ENCODE data around the gene TEX10. TPM values are rescaled to one million over a fixed set of nuclear protein-coding genes. Genes with fewer than 3 reads are reported as not detected.

Gene TEX10
- total RNA-seq, 1 experiment from 2014 or later = 17.7 TPM

- Mint-ChIP-seq H3K27ac (ENCODE audit: unreplicated experiment) (no peak overlapping the region), H3K27me3 (ENCODE audit: unreplicated experiment) (no peaks in the 10 kb centered on the region), H3K9me3 (ENCODE audit: low read depth, unreplicated experiment) (no peaks in the 10 kb centered on the region), H3K4me1 (ENCODE audit: low read depth, unreplicated experiment) (no peaks in the 10 kb centered on the region), H3K4me3 (ENCODE audit: low read depth, unreplicated experiment) (no peak overlapping the region), H3K36me3 (ENCODE audit: insufficient read depth, unreplicated experiment) (no peaks in the 10 kb centered on the region)
- intact Hi-C loops (cut with micrococcal nuclease; ENCODE audit: unreplicated experiment) = no loop called here
- CTCF ChIA-PET = no interaction called here
- BruUV-seq (replicated peaks) = no TSS peak
- no peak for DNase-seq
- no peak for TF ChIP-seq CTCF (IDR thresholded peaks at IDR 0.05; ENCODE audit: unreplicated experiment)
Measured at GRCh38 chr9:100269656-100270055, 83.1 kb downstream of the TEX10 start.

DNA sequence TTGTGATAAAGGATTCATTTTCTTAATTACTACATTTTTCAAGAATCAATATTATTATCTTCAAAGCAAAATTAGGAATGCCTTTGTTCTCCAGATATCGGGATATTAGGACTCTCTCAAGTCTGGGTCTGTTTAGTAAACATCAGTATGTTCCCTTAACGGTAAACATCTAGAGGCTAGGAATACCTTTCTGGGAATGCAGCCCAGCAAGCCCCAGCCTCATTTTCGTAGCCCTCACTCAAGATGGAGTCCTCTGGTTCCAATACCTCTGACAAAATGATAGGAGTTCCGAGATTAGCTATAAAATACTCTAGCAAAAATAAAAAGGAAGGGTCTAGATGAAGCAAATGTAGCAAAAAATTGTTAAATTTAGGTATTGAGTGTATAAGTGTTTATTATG is 84.5 kb downstream of the TEX10 start:
- Mint-ChIP-seq H3K27ac (ENCODE audit: unreplicated experiment) (no peak overlapping the region), H3K36me3 (ENCODE audit: insufficient read depth, unreplicated experiment) (no peaks in the 10 kb centered on the region), H3K9me3 (ENCODE audit: low read depth, unreplicated experiment) (no peaks in the 10 kb centered on the region), H3K27me3 (ENCODE audit: unreplicated experiment) (no peaks in the 10 kb centered on the region), H3K4me1 (ENCODE audit: low read depth, unreplicated experiment) (no peaks in the 10 kb centered on the region), H3K4me3 (ENCODE audit: low read depth, unreplicated experiment) (no peak overlapping the region)
- intact Hi-C loops (cut with micrococcal nuclease; ENCODE audit: unreplicated experiment) = no loop called here
- CTCF ChIA-PET = interaction anchor here (0.7 kb wide), 1 partner anchor 10 kb away, joined by 3 read pairs; no protein-coding TSS in a partner anchor
- DNase-seq = no peak
- no peak for TF ChIP-seq CTCF (IDR thresholded peaks at IDR 0.05; ENCODE audit: unreplicated experiment)
- no TSS peak for BruUV-seq (replicated peaks)

GRCh38 chr9:100267211-100267610 is 85.5 kb downstream of the TEX10 start:
- H3K4me1 Mint-ChIP-seq (ENCODE audit: low read depth, unreplicated experiment) = no peaks in the 10 kb centered on the region
- BruUV-seq (replicated peaks) = no TSS peak
- no peaks in the 10 kb centered on the region for H3K27me3 Mint-ChIP-seq (ENCODE audit: unreplicated experiment)
- intact Hi-C loops (cut with micrococcal nuclease; ENCODE audit: unreplicated experiment) = no loop called here
- no peak for TF ChIP-seq CTCF (IDR thresholded peaks at IDR 0.05; ENCODE audit: unreplicated experiment)
- CTCF ChIA-PET = no interaction called here
- no peaks in the 10 kb centered on the region for H3K9me3 Mint-ChIP-seq (ENCODE audit: low read depth, unreplicated experiment)
- no peak overlapping the region for H3K4me3 Mint-ChIP-seq (ENCODE audit: low read depth, unreplicated experiment)
- no peak for DNase-seq
- no peaks in the 10 kb centered on the region for H3K36me3 Mint-ChIP-seq (ENCODE audit: insufficient read depth, unreplicated experiment)
- no peak overlapping the region for H3K27ac Mint-ChIP-seq (ENCODE audit: unreplicated experiment)

Other genes starting within 250 kb of the TEX10 start
- 16.3 and 23.5 TPM in 2 replicates for gene MSANTD3, start 74.2 kb upstream of the TEX10 start, total RNA-seq (2022)
- gene TMEFF1, start 120.2 kb upstream of the TEX10 start, total RNA-seq (2022) = 1.7 TPM in 2 replicates
- 0.37 and 0.52 TPM in 2 replicates for gene CAVIN4, start 225.1 kb upstream of the TEX10 start, total RNA-seq (2022)

All from Calu3 (cell line).